Type B pancreatic cell (in vitro differentiated cells): ENCODE data around the gene CP. TPM values are rescaled to one million over a fixed set of nuclear protein-coding genes. Genes with fewer than 3 reads are reported as not detected.

ENCODE experiments used
- DNase-seq: peaks from one replicate; pipeline ENCODE4 v3.0.0; 2021; ENCODE audit warnings: mixed read lengths; ENCODE audit not compliant: unreplicated experiment; ENCODE audit errors: extremely low spot score
- H3K27ac Mint-ChIP-seq: 2 replicates; pipeline ENCODE4 v1.8.0; 2021; ENCODE audit warnings: mild to moderate bottlenecking, mixed read lengths
- H3K27me3 Mint-ChIP-seq: 2 replicates; pipeline ENCODE4 v1.8.0; 2021; ENCODE audit warnings: mixed read lengths
- H3K36me3 Mint-ChIP-seq: 2 replicates; pipeline ENCODE4 v1.8.0; 2021; ENCODE audit warnings: mixed read lengths
- H3K4me1 Mint-ChIP-seq: one replicate; pipeline ENCODE4 v1.8.0; 2021; ENCODE audit warnings: mixed read lengths; ENCODE audit not compliant: unreplicated experiment
- H3K4me3 Mint-ChIP-seq: 2 replicates; pipeline ENCODE4 v1.8.0; 2021; ENCODE audit warnings: mild to moderate bottlenecking, mixed read lengths
- H3K9me3 Mint-ChIP-seq: 2 replicates; pipeline ENCODE4 v1.8.0; 2021; ENCODE audit warnings: mixed read lengths
- CTCF ChIP-seq: fragments of 200-600 bp; sonication (generic); conservative IDR thresholded peaks from 2 replicates; pipeline ENCODE4 v1.5.0; 2021; ENCODE audit warnings: antibody characterized with exemption, mild to moderate bottlenecking
- total RNA-seq: library from RNA; stranded (reverse); gene quantifications from 2 replicates; pipeline ENCODE4 v1.2.1, GENCODE V29; 2021; ENCODE audit warnings: low replicate concordance

The CP gene
- total RNA-seq, 1 donor from 2014 or later = 4.0 TPM

DNA sequence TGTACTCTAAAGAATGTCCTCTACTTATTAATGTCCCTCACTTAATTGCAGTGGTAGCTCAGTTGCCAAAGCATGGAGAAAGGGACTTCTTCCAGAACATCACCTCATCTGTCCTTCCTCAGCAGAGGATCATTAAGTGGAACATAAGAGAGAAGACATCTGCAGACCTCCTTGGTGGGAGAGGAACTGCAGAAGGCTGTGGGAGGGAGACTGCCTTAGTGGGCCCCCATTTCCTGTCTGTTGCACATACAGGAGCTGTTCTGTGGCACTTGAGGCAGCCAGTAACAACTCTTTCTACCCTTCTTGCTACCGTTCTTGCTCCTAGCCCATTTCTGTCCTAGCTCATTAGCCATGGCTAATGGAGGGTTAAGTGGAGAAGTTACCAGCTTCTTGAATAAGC is 58.6 kb downstream of the CP start:
- H3K4me1 Mint-ChIP-seq = no peaks in the 10 kb centered on the region
- H3K36me3 Mint-ChIP-seq = peaks cover 29% of the 10 kb centered on the region
- no peaks in the 10 kb centered on the region for H3K27me3 Mint-ChIP-seq

GRCh38 chr3:149162007-149162406 is 59.6 kb downstream of the CP start:
- no peaks in the 10 kb centered on the region for H3K4me1 Mint-ChIP-seq
- H3K4me3 Mint-ChIP-seq = no peak overlapping the region
- no peak overlapping the region for H3K27ac Mint-ChIP-seq
- no peaks in the 10 kb centered on the region for H3K27me3 Mint-ChIP-seq
- H3K9me3 Mint-ChIP-seq = no peaks in the 10 kb centered on the region
- H3K36me3 Mint-ChIP-seq = peaks cover 28% of the 10 kb centered on the region
- no peak for TF ChIP-seq CTCF
- DNase-seq = no peak

More for the DNA sequence above, 58.6 kb downstream of the CP start:
- no peak overlapping the region for H3K27ac Mint-ChIP-seq
- TF ChIP-seq CTCF = no peak
- no peak for DNase-seq
- H3K9me3 Mint-ChIP-seq = no peaks in the 10 kb centered on the region
- H3K4me3 Mint-ChIP-seq = no peak overlapping the region

- Mint-ChIP-seq H3K36me3 (peaks cover 34% of the 10 kb centered on the region), H3K27ac (no peak overlapping the region), H3K27me3 (no peaks in the 10 kb centered on the region), H3K4me1 (no peaks in the 10 kb centered on the region), H3K4me3 (no peak overlapping the region), H3K9me3 (no peaks in the 10 kb centered on the region)
- no peak for TF ChIP-seq CTCF
- DNase-seq = no peak
These were observed 60.8 kb downstream of the CP start for GRCh38 chr3:149160754-149161300.

DNA sequence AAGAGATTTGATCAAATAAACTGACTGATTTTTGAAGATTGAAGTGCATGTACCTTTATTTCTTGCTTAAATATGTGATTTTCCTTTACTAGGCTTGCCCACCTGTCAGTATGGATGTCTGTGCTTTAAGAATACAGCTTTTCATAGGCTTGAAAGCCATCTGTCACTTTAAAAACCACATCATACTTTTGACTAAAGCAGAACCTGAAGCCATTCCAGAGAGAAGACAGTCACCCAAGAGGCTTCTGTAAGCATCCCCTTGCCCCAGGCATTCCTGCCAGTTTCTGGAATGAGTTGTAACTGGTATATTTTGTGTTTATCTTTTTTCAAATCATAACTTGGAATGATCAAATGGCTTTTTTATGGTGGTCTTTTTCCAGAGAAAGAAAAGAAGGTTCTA is 68.2 kb downstream of the CP start:
- no peak for DNase-seq
- Mint-ChIP-seq H3K27ac (no peak overlapping the region), H3K36me3 (peaks cover 26% of the 10 kb centered on the region), H3K27me3 (no peaks in the 10 kb centered on the region), H3K4me1 (peaks cover 7% of the 10 kb centered on the region), H3K4me3 (no peak overlapping the region), H3K9me3 (no peaks in the 10 kb centered on the region)
- TF ChIP-seq CTCF = no peak

DNA sequence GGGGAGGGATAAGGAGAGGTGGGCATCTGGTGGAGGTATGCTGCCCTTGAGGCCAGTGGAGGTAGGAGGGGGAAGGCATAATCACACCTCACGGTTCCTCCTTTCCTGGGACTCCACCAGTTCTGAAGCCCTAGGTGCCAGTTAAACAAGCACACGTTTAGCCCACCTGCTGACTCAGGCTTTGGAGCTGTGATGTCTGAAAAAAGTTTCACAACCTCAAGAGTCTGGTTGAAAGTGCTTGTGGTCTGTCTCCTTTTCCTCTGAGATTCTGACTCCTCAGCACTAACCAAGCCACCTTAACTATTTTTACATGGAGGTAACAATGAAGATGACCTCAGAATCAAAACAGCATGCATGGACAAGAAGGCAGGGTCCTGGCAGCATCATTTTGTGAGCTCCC is 69.2 kb downstream of the CP start:
- peak overlapping the region; percentile 50 for H3K27ac Mint-ChIP-seq

More for the DNA sequence above, 69.2 kb downstream of the CP start:
- no peaks in the 10 kb centered on the region for H3K27me3 Mint-ChIP-seq
- no peak for DNase-seq
- H3K4me3 Mint-ChIP-seq = no peak overlapping the region
- TF ChIP-seq CTCF = no peak
- peaks cover 7% of the 10 kb centered on the region for H3K4me1 Mint-ChIP-seq
- peaks cover 24% of the 10 kb centered on the region for H3K36me3 Mint-ChIP-seq
- no peaks in the 10 kb centered on the region for H3K9me3 Mint-ChIP-seq
